MCF 10A (cell line): ENCODE results near the gene TGFBR3. TPM values are rescaled to one million over a fixed set of nuclear protein-coding genes. Genes with fewer than 3 reads are reported as not detected.
A peak's percentile ranks its signal among the peaks of the same experiment; 100 is the strongest.

Experiments
- BruUV-seq: library from RNA; stranded (reverse); fragments of 400-500 nt; replicated peaks from 2 replicates; lab custom pipeline; 2021; lab: Mats Ljungman, UMichigan
- CTCF ChIA-PET: fragments of 300-600 bp; sonication (Branson Sonifier 250); formaldehyde crosslinking; extraction: SDS; loops from one replicate; lab custom pipeline; 2021; ENCODE audit warnings: antibody characterized with exemption, inconsistent platforms; lab: Yijun Ruan, JAX
- POLR2A ChIA-PET: fragments of 300-600, 350-650 bp; sonication (Branson Sonifier 250); formaldehyde crosslinking; extraction: SDS; loops from one replicate; lab custom pipeline; 2020; ENCODE audit warnings: antibody characterized with exemption, inconsistent platforms; lab: Yijun Ruan, JAX
- DNase-seq: peaks from one replicate; pipeline ENCODE4 v3.0.0-alpha.2; 2018; ENCODE audit not compliant: unreplicated experiment
- H3K27ac Mint-ChIP-seq: one replicate; pipeline ENCODE4 v1.8.0; 2022; ENCODE audit warnings: mild to moderate bottlenecking, low read depth, mixed read lengths; ENCODE audit not compliant: unreplicated experiment
- H3K27me3 Mint-ChIP-seq: one replicate; pipeline ENCODE4 v1.8.0; 2022; ENCODE audit warnings: mixed read lengths; ENCODE audit not compliant: insufficient read depth, unreplicated experiment
- H3K36me3 Mint-ChIP-seq: one replicate; pipeline ENCODE4 v1.8.0; 2022; ENCODE audit warnings: mild to moderate bottlenecking, moderate library complexity, mixed read lengths; ENCODE audit not compliant: insufficient read depth, unreplicated experiment
- H3K4me1 Mint-ChIP-seq: one replicate; pipeline ENCODE4 v1.8.0; 2022; ENCODE audit warnings: mixed read lengths; ENCODE audit not compliant: insufficient read depth, unreplicated experiment
- H3K4me3 Mint-ChIP-seq: one replicate; pipeline ENCODE4 v1.8.0; 2022; ENCODE audit warnings: mild to moderate bottlenecking, moderate library complexity, mixed read lengths; ENCODE audit not compliant: unreplicated experiment
- H3K9me3 Mint-ChIP-seq: one replicate; pipeline ENCODE4 v1.8.0; 2022; ENCODE audit warnings: mixed read lengths; ENCODE audit not compliant: unreplicated experiment
- CTCF ChIP-seq: fragments of 200-600 bp; IDR thresholded peaks from one replicate; pipeline ENCODE4 v1.8.0; 2022; ENCODE audit warnings: antibody characterized with exemption, mild to moderate bottlenecking; ENCODE audit not compliant: unreplicated experiment
- intact Hi-C: fragments of 100-400 bp; cut with micrococcal nuclease; formaldehyde crosslinking; loops from 2 replicates; pipeline ENCODE4 v1.14.1; 2022
- total RNA-seq: library from RNA; stranded (reverse); gene quantifications from 2 replicates; pipeline ENCODE4 v1.2.3, GENCODE V29; 2022

Gene TGFBR3
- total RNA-seq, 1 experiment from 2014 or later: 12.0 TPM

- intact Hi-C loops: loop anchor here (1.0 to 5.0 kb wide), 5 partner anchors 70 to 201 kb away; no protein-coding TSS in a partner anchor
- Mint-ChIP-seq H3K27ac (peak overlapping the region; percentile 79), H3K4me3 (peak overlapping the region; percentile 47), H3K36me3 (peaks cover 66% of the 10 kb centered on the region), H3K27me3 (no peaks in the 10 kb centered on the region), H3K4me1 (peaks cover 49% of the 10 kb centered on the region), H3K9me3 (no peaks in the 10 kb centered on the region)
- no TSS peak for BruUV-seq
- DNase-seq: peak; percentile 91
- no peak for TF ChIP-seq CTCF
- ChIA-PET POLR2A (interaction anchor here (0.7 to 3.8 kb wide), 23 partner anchors 11 to 231 kb away, joined by 3 to 35 read pairs (median 5); partner anchors contain the start of genes CDC7 and TGFBR3), CTCF (interaction anchor here (0.6 to 3.6 kb wide), 4 partner anchors 8 to 202 kb away, joined by 3 to 17 read pairs (median 4); no protein-coding TSS in a partner anchor)
Measured at GRCh38 chr1:91731815-91732214, 154.1 kb downstream of the TGFBR3 start.

- peaks cover 43% of the 10 kb centered on the region for H3K4me1 Mint-ChIP-seq
- no peak for TF ChIP-seq CTCF
- H3K36me3 Mint-ChIP-seq: peaks cover 74% of the 10 kb centered on the region
- BruUV-seq: no TSS peak
- no peaks in the 10 kb centered on the region for H3K27me3 Mint-ChIP-seq
- ChIA-PET POLR2A (interaction anchor here (0.7 to 3.8 kb wide), 22 partner anchors 12 to 230 kb away, joined by 3 to 35 read pairs (median 5); partner anchors contain the start of genes CDC7 and TGFBR3), CTCF (interaction anchor here (0.7 to 3.6 kb wide), 3 partner anchors 149 to 201 kb away, joined by 3 to 17 read pairs (median 10); no protein-coding TSS in a partner anchor)
- H3K4me3 Mint-ChIP-seq: peak overlapping the region; percentile 45
- H3K9me3 Mint-ChIP-seq: no peaks in the 10 kb centered on the region
- peak overlapping the region; percentile 79 for H3K27ac Mint-ChIP-seq
- intact Hi-C loops: loop anchor here (1.0 to 5.0 kb wide), 5 partner anchors 71 to 200 kb away; no protein-coding TSS in a partner anchor
- peak; percentile 95 for DNase-seq
Measured at GRCh38 chr1:91730801-91731732, 154.9 kb downstream of the TGFBR3 start.

GRCh38 chr1:91729621-91730358 is 156.2 kb downstream of the TGFBR3 start:
- Mint-ChIP-seq H3K27me3 (no peaks in the 10 kb centered on the region), H3K4me1 (peaks cover 50% of the 10 kb centered on the region), H3K9me3 (no peaks in the 10 kb centered on the region), H3K36me3 (peaks cover 72% of the 10 kb centered on the region), H3K4me3 (no peak overlapping the region), H3K27ac (peak overlapping the region; percentile 79)
- no peak for TF ChIP-seq CTCF
- intact Hi-C loops: loop anchor here (2.0 to 5.0 kb wide), 4 partner anchors 73 to 199 kb away; no protein-coding TSS in a partner anchor
- ChIA-PET CTCF (interaction anchor here (0.6 to 3.6 kb wide), 9 partner anchors 58 to 562 kb away, joined by 3 to 17 read pairs (median 4); no protein-coding TSS in a partner anchor), POLR2A (interaction anchor here (1.2 to 1.3 kb wide), 4 partner anchors 13 to 165 kb away, joined by 3 to 9 read pairs (median 3); partner anchors contain the start of gene TGFBR3)
- DNase-seq: no peak
- BruUV-seq: no TSS peak
